GM12878 (cell line): Measurements from ENCODE around the gene VN1R4. TPM values are rescaled to one million over a fixed set of nuclear protein-coding genes. Genes with fewer than 3 reads are reported as not detected.

ENCODE experiments used
- ATAC-seq: fragments of 200-7000 bp; cut with Tn5 transposase; 3 replicates; pipeline ENCODE4 v1.9.1; 2020; ENCODE audit warnings: mild to moderate bottlenecking, moderate library complexity
- BruUV-seq: library from RNA; stranded (reverse); fragments of 400-500 nt; replicated peaks from 2 replicates; lab custom pipeline; 2021; lab: Mats Ljungman, UMichigan
- CTCF ChIA-PET: fragments of 300-600 bp; sonication (Branson Sonifier 250); formaldehyde crosslinking; extraction: SDS; loops from one replicate; lab custom pipeline; 2021; ENCODE audit warnings: inconsistent platforms; lab: Yijun Ruan, JAX
- POLR2A ChIA-PET: fragments of 350-600 bp; formaldehyde crosslinking; extraction: SDS; loops from one replicate; lab custom pipeline; 2021; ENCODE audit warnings: inconsistent platforms; lab: Charles Lee
- RAD21 ChIA-PET: fragments of 300-600 bp; sonication (Branson Sonifier 250); formaldehyde crosslinking; loops from one replicate; lab custom pipeline; 2023; ENCODE audit warnings: antibody characterized with exemption; ENCODE audit not compliant: unreplicated experiment; lab: Charles Lee
- SMC1A ChIA-PET: fragments of 300-600 bp; sonication (Branson Sonifier 250); formaldehyde crosslinking; loops from one replicate; lab custom pipeline; 2023; ENCODE audit not compliant: unreplicated experiment, uncharacterized antibody; lab: Charles Lee
- DNase-seq: peaks from one replicate; pipeline ENCODE4 v3.0.0-alpha.2; 2011; ENCODE audit warnings: low read depth, low spot score
- FAIRE-seq: peaks from 3 replicates; lab custom pipeline; 2011; peaks lifted over from hg19 to GRCh38; lab: Jason Lieb, UNC
- H2AFZ ChIP-seq: 2 replicates; pipeline ENCODE4 v1.6.0; 2011; ENCODE audit warnings: low read depth, low read length, control low read depth; ENCODE audit not compliant: control insufficient read depth
- H3K27ac ChIP-seq: 2 replicates; pipeline ENCODE4 v1.5.1; 2011; ENCODE audit warnings: control low read depth; ENCODE audit not compliant: control insufficient read depth, insufficient read depth
- H3K27me3 ChIP-seq, 2 experiments: replicated peaks in 1 of 2; 2 replicates each; pipeline versions ENCODE4 v1.6.0 to v1.6.1; 2011; ENCODE audit warnings: low read length in 1 of 2; ENCODE audit not compliant: control insufficient read depth in 2 of 2, insufficient read depth in 2 of 2
- H3K36me3 ChIP-seq, 2 experiments: 2 replicates each; pipeline ENCODE4 v1.5.1; 2011; ENCODE audit warnings: low read length in 1 of 2; ENCODE audit not compliant: control insufficient read depth in 2 of 2, insufficient read depth in 2 of 2
- H3K4me1 ChIP-seq: 2 replicates; pipeline ENCODE4 v1.6.1; 2011; ENCODE audit warnings: mild to moderate bottlenecking, low read length, moderate library complexity, mixed read lengths; ENCODE audit not compliant: control insufficient read depth, insufficient read depth
- H3K4me2 ChIP-seq: 2 replicates; pipeline ENCODE4 v1.6.0; 2011; ENCODE audit warnings: control low read depth; ENCODE audit not compliant: control insufficient read depth, insufficient read depth
- H3K4me3 ChIP-seq: fragments of 200-600 bp; sonication (generic); 2 replicates; pipeline ENCODE4 v1.5.1; 2016
- H3K79me2 ChIP-seq: 2 replicates; pipeline ENCODE4 v1.6.0; 2011; ENCODE audit warnings: low read length; ENCODE audit not compliant: control insufficient read depth, insufficient read depth
- H3K9ac ChIP-seq: 2 replicates; pipeline ENCODE4 v1.8.0; 2011; ENCODE audit warnings: low read length, control low read depth, mixed read lengths; ENCODE audit not compliant: control insufficient read depth, insufficient read depth
- H3K9me3 ChIP-seq: replicated peaks from 3 replicates; pipeline ENCODE4 v1.5.1; 2011; ENCODE audit warnings: mild to moderate bottlenecking, low read length; ENCODE audit not compliant: control insufficient read depth, insufficient read depth
- H4K20me1 ChIP-seq: 2 replicates; pipeline ENCODE4 v1.6.0; 2011; ENCODE audit not compliant: control insufficient read depth, insufficient read depth
- ATF3 ChIP-seq: IDR thresholded peaks from 2 replicates; pipeline ENCODE4 v1.6.1; 2011; ENCODE audit warnings: low read depth, mild to moderate bottlenecking, low read length, moderate library complexity, borderline replicate concordance; ENCODE audit errors: extremely low read depth
- BMI1 ChIP-seq: fragments of 450-650 bp; IDR thresholded peaks from 2 replicates; pipeline ENCODE4 v1.6.1; 2016; ENCODE audit warnings: mild to moderate bottlenecking, moderate library complexity, borderline replicate concordance
- CHD4 ChIP-seq: fragments of 200-600 bp; sonication (generic); IDR thresholded peaks from 2 replicates; pipeline ENCODE4 v1.6.1; 2016; ENCODE audit warnings: mild to moderate bottlenecking
- CTCF ChIP-seq, 3 experiments: IDR thresholded peaks in 2 of 3; conservative IDR thresholded peaks in 1 of 3; 2 replicates each; pipeline ENCODE4 v1.5.1; 2011; ENCODE audit warnings: low read depth in 3 of 3, low read length in 3 of 3, mild to moderate bottlenecking in 3 of 3, control low read depth in 2 of 3, moderate library complexity in 2 of 3, inconsistent platforms in 1 of 3, mixed read lengths in 1 of 3; ENCODE audit not compliant: control insufficient read depth in 2 of 3, insufficient read depth in 1 of 3; ENCODE audit errors: extremely low read depth in 1 of 3
- CUX1 ChIP-seq: IDR thresholded peaks from 2 replicates; pipeline ENCODE4 v1.6.1; 2012; ENCODE audit warnings: improper control_type of control experiment, low read depth, low read length; ENCODE audit not compliant: insufficient replicate concordance
- DPF2 ChIP-seq: fragments of 450-650 bp; IDR thresholded peaks from 2 replicates; pipeline ENCODE4 v1.6.1; 2017; ENCODE audit warnings: mild to moderate bottlenecking
- STAT1 ChIP-seq: fragments of 450-650 bp; conservative IDR thresholded peaks from 2 replicates; pipeline ENCODE4 v1.6.1; 2014; ENCODE audit warnings: antibody characterized with exemption, mild to moderate bottlenecking
- ZNF592 ChIP-seq: fragments of 450-650 bp; IDR thresholded peaks from 2 replicates; pipeline ENCODE4 v1.6.1; 2017; ENCODE audit warnings: mild to moderate bottlenecking, moderate library complexity
- ZSCAN29 ChIP-seq: fragments of 450-650 bp; IDR thresholded peaks from 2 replicates; pipeline ENCODE4 v1.6.1; 2017; ENCODE audit warnings: mild to moderate bottlenecking, moderate library complexity
- WGBS: methylation state at CpG from one replicate; pipeline ENCODE4 v1.1.6; 2016; ENCODE audit warnings: low lambda C conversion rate; ENCODE audit not compliant: insufficient replicate concordance, insufficient coverage; ENCODE audit errors: missing lambda C conversion rate; 5-methylcytosine and 5-hydroxymethylcytosine counted together
- in situ Hi-C: fragments of 300-500 bp; cut with MboI; formaldehyde crosslinking; loops from 9 replicates; pipeline ENCODE4 v1.14.3; 2018; ENCODE audit warnings: mixed read lengths
- intact Hi-C: fragments of 100-400 bp; cut with micrococcal nuclease; formaldehyde crosslinking; loops from one replicate; pipeline ENCODE4 v1.14.2; 2022; ENCODE audit not compliant: unreplicated experiment
- polyA plus RNA-seq, 11 experiments: library from polyadenylated mRNA; depleted of rRNA in 4 of 11; unstranded in 6 of 11; stranded (reverse) in 5 of 11; fragments of >200 nt; fragmentation: Nextera tagmentation in 4 of 11; fragmentation: Illumina TruSeq in 1 of 11; extraction: Ambion mirVana in 4 of 11; extraction: Trizol in 1 of 11; gene quantifications; 1 replicate in 1 of 11; 2 replicates in 10 of 11; pipeline versions ENCODE4 v1.2.1 to v1.2.3, GENCODE V29; 2011 to 2016; ENCODE audit warnings: inconsistent platforms in 2 of 11, missing spikeins in 2 of 11, low read depth in 1 of 11
- total RNA-seq, 4 experiments: library from RNA; depleted of rRNA in 3 of 4; stranded (reverse); fragments of >200 nt in 3 of 4; fragmentation: Illumina TruSeq in 1 of 4; extraction: Trizol in 1 of 4; gene quantifications; 2 replicates each; pipeline versions ENCODE4 v1.2.1 to v1.2.3, GENCODE V29; 2013 to 2021

The VN1R4 gene
- total and polyA plus RNA-seq, 10 of the 15 experiments (the other 5 are each of a cell fraction or from before 2014, with no cell fraction given): not detected

- no peak for TF ChIP-seq CUX1
Observed at GRCh38 chr19:53290758-53291549, 23.4 kb upstream of the VN1R4 start (continued).

GRCh38 chr19:53285087-53285486, 17.6 kb upstream of the VN1R4 start:
- Histone ChIP-seq H3K79me2 (no peaks in the 10 kb centered on the region), H3K27ac (no peak overlapping the region), H3K9ac (no peak overlapping the region), H3K4me2 (no peak overlapping the region), H2AFZ (no peak overlapping the region), H3K36me3 (no peaks in the 10 kb centered on the region), H3K4me3 (no peak overlapping the region), H3K9me3 (no peaks in the 10 kb centered on the region; the same call in 2 of the 3 replicates), H3K4me1 (no peaks in the 10 kb centered on the region), H4K20me1 (no peaks in the 10 kb centered on the region), H3K27me3 (no peaks in the 10 kb centered on the region)
- RAD21 ChIA-PET: no interaction called here
- ATAC-seq: no peak
- FAIRE-seq: no peak
- BruUV-seq: no TSS peak
- CTCF ChIA-PET: interaction anchor here (1.3 kb wide), 1 partner anchor 10 kb away, joined by 4 read pairs; no protein-coding TSS in a partner anchor
- WGBS: 35% methylated on average over 4 of the region's 4 CpGs
- no peak for DNase-seq
- POLR2A ChIA-PET: no interaction called here
- SMC1A ChIA-PET: interaction anchor here (0.6 kb wide), 1 partner anchor 358 kb away, joined by 3 read pairs; no protein-coding TSS in a partner anchor
- in situ Hi-C loops: no loop called here
- intact Hi-C loops: no loop called here
- TF ChIP-seq STAT1 (no peak), ZSCAN29 (no peak), ZNF592 (no peak), CHD4 (no peak), CTCF (IDR thresholded peaks at IDR 0.05 in 2 of 3, conservative IDR thresholded peaks at IDR 0.05 in 1 of 3; ENCODE audit: control insufficient read depth in 2 of 3, extremely low read depth in 1 of 3, insufficient read depth in 1 of 3, low read depth in 3 of 3, low read length in 3 of 3) (no peak), DPF2 (no peak), BMI1 (no peak), ATF3 (no peak)
